ENCODE data around the gene PTOV1. TPM values are rescaled to one million over a fixed set of nuclear protein-coding genes. Genes with fewer than 3 reads are reported as not detected.

PTOV1 gene
- 105 to 154 TPM (median 149 TPM) in 5 replicates for total RNA-seq (2022; extraction: Qiagen RNA extraction)

DNA sequence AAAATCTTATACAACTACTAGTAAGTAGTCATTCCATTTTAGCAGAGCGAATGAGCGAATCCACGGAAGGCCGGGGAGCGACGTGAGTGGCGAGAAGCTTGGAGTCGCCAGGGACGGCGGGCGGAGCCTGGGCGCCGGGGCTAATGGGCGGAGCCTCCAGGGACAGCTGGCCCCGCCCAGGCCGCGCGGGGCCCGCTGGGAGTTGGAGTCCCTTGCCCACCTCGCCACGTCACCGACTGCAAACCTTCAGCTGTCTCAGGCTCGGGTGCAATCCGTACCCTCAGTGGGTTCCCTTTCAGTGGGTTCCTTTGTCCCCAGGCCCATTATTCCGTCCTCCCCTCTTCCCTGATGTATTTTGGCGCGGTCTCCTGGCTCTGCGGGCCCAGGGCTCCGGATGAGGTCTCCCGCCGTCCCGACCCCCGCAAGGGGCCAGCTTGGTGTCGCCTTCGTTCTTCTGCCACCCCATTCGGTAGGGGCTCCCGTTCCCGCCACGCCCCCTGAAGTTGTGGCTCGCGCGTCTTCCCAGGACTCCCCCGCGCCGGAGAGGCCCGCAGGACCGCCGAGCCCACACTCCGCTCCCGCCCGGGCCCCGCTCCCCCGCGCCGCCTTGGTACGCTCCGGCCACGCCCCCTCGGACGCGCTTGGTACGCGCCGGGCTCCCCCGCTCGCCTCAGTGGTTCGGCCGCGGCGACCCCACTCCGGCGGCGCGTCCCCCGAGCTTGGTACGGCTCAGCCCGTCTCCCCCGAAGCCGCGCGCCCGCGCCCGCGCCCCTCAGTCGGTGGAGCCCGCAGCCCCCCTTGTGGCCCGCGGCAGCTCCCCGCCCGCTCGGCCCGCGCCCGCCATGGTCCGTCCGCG is at the start of gene PTOV1:
Gene PTOV1 (plus strand): TSS at position 673 of the 856 bp plus-strand sequence.

DNA sequence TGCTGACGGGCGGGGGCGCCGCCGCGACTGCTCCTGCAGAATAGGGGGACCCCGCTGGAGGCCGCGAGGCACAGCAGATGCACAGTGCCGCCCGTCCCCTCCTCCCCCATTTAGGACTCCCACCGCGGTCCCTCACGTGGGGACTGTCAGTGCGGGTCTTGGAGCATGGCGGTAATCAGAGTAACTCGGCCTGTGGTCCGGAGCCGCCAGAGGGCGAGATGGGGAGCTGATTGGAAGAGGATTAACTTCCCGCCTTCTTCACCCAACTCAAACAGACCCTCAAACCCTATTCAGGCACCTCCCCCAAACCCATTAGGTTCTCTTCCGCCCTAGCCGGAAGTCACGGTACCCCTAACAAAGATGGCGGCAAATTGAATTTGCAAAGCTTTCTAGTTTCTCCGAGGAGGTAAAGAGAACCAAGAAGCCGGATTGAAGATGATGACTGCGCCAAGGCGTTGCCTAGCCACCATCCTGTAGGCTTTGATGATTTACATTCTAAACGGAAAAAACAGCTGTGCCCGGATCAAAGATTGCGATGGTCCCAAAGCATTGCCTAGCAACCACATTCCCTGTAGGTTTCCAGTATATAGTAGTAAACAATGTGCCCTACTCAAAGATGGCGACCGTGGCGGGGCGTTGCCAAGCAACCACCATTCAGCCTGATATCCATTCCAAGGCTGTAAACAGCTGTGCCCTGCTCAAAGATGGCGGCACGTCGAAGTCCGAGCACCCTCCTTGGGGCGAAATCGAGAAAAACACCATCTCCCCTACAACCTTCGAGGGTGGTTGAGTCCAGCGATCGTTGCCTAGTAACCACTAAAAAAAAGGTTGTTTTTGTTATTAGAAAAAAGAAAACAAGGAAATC is 37.7 kb upstream of the PTOV1 start, which contains the start of gene FUZ:
Gene FUZ (minus strand): TSS at position 296 of the 865 bp plus-strand sequence. CDS start 186 bp downstream, at position 110.

DNA sequence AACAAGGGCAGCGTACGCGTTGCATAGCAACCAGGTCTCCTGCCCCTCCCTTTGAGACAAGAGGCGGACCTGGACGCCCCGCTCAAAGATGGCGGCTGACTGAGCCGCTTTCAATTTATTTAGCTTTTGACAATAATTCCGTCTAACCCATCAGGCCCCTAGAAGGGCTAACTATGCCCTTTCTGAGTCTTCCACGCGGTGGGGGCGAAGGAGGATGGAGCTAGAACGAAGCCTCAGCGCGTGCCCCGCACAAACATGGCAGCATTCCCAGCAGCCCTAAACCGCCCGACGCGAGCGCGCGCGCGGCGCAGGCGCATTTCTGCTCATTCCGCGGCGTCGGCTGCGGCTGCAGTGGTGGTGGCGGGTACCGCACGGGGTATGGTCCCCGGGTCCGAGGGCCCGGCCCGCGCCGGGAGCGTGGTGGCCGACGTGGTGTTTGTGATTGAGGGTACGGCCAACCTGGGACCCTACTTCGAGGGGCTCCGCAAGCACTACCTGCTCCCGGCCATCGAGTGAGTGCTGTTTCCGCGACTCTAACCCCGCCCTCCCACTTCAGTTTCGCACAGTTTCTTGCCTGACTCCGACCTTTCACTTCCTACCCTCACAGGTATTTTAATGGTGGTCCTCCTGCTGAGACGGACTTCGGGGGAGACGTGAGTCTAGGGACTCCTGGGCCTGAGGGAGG is 32.9 kb upstream of the PTOV1 start, which contains the start of gene MED25:
Gene MED25 (plus strand): TSS at position 326 of the 685 bp plus-strand sequence. CDS start 53 bp downstream, at position 379.

DNA sequence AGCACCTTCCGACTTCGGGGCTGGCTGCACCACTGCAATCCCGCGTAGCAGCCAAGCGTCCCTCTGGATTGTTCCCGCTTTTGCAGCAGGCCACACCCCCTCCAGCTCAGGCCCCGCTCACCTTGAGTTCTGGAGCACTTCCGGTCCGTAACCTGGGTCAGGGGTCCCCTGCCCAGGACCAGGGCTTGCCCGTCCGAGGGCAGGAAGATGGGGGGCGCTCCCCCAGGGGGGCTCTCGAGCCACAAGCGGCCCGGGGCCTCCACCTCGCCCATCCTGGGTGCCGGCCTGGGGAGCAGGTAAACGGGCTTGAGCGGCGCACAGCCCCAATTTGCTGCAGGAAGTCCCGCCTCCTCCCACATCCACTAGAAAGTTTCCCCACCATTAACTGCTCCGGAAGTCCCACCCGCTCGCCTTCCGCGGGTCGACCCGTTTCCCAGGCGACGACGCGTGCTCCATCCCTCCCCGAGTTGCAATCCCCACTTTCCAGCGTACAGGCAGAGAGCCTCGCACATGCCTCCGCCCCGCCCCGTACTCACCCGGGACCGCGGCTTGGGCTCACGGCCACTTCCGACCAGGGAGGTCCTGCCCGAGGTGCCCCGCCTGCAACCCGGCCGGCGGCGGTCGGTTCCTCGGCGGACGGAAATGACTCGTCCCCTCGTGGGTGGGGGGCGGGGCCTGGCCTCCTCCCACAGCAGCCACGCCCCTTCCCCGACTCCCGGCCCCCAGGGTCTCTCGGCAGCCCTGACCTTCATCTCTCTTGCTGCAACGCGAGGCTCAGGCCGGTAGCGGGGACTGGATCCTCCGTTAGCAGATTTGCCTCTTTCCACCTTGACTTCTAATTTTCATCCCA is 16.2 kb downstream of the PTOV1 start, which contains the start of gene PNKP:
Gene PNKP (minus strand): TSS at position 644 of the 850 bp plus-strand sequence. CDS start 372 bp downstream, at position 272.

DNA sequence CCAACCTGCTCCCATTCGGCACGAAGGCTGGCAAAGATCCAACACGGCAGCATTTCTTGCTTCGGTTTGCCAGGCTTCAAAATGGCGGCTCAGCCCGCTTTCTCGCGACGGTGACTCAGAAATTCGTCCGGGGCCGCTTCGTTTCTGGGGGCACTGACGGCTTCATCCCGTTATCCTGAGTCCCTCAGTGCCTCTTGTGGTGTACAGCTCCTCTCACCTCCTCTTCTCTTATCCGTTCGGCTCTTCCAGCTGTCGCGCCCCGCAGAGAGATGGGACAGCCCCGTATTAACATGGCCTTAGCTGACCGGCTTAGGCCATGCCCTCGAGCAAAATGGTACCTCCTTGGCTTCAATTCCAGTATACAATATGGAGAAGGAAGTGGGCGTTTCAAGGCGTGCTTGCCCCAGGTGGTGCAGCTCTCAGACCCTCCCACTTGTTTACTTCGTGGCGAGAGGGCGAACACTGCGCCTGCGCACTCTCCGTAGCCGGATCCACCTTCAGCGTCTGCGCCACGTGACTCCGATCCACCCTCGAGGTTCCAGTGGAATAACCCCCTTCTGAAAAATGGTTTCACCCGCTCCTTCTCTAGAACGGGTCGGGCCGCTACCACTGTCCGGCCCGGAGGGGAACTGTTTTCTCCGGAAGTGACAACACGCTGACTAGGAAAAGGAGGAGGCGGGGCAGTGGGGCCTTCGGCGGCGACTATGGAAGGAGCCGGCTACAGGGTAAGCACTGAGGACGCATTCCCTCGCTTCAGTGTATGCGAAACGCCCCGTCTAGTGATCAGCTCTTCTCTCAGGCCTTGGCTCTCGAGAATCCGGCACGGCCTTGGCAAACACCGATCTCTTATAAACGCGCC is 26.3 kb downstream of the PTOV1 start, which contains the start of the genes AKT1S1 and TBC1D17:
Gene AKT1S1 (minus strand): TSS at position 336 of the 859 bp plus-strand sequence. CDS start 4,060 bp downstream, outside the sequence.
Gene TBC1D17 (plus strand): TSS at position 683 of the 859 bp plus-strand sequence. CDS start 22 bp downstream, at position 705.

DNA sequence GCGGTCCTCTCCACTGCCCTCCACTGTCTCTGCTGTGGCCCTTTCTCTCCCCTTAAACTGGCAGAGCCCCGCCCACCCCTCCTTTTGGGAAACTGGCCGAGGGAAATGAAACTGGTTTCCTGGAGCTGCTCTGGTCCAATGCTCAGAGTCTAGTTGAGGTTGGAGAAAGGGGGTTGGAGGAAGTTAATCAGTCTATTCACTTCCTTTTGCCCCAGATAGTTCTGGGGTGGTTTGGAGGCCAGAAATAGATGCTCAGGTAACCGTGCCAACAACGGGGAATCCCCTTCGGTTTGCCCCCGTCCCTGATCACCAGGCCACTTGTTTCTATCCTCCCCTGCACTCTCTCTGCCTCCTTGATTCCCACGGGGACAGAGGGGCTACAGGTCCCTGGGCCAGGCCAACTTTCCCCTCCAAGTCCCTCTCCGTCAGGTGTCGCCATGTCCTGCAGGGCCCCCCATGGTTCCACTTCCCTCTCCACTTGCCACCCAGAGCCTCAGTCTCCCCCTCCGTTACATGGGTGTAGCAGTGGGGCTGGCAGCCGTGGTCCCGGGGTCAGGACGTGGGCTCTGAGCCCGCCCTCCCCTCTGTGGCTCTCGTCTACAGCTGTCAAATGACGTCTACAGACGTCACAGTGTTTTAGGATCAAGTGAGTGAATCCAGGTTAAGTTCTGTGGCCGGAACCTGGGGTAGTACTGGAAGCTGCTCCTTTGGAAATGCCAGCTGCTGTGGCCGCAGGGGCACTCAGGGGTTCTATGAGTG is 46.1 kb downstream of the PTOV1 start, which contains the start of gene IL4I1:
Gene IL4I1 (minus strand): TSS at position 25 of the 759 bp plus-strand sequence. CDS start 727 bp downstream, outside the sequence.

Other genes with a start within 250 kb of the PTOV1 start
- 105 to 173 TPM (median 169 TPM) in 5 replicates for gene RRAS, start 211.0 kb upstream of the PTOV1 start, total RNA-seq (2022; extraction: Qiagen RNA extraction)
- gene SCAF1, start 208.9 kb upstream of the PTOV1 start, total RNA-seq (2022; extraction: Qiagen RNA extraction) = 50.8 to 69.8 TPM (median 67.0 TPM) in 5 replicates
- gene IRF3, start 185.3 kb upstream of the PTOV1 start, total RNA-seq (2022; extraction: Qiagen RNA extraction) = 83.6 to 102 TPM (median 97.5 TPM) in 5 replicates
- 57.1 to 73.6 TPM (median 72.4 TPM) in 5 replicates for gene BCL2L12, start 185.2 kb upstream of the PTOV1 start, total RNA-seq (2022; extraction: Qiagen RNA extraction)
- gene PRMT1, start 173.9 kb upstream of the PTOV1 start, total RNA-seq (2022; extraction: Qiagen RNA extraction) = 403 to 431 TPM (median 410 TPM) in 5 replicates
- 2.9 to 5.7 TPM (median 5.0 TPM) in 5 replicates for gene ADM5, start 161.6 kb upstream of the PTOV1 start, total RNA-seq (2022; extraction: Qiagen RNA extraction)
- 9.8 to 15.7 TPM (median 12.9 TPM) in 5 replicates for gene CPT1C, start 160.0 kb upstream of the PTOV1 start, total RNA-seq (2022; extraction: Qiagen RNA extraction)
- not detected in 5 replicates for gene TSKS, start 87.9 kb upstream of the PTOV1 start, total RNA-seq (2022; extraction: Qiagen RNA extraction)
- 45.0 to 59.7 TPM (median 55.3 TPM) in 5 replicates for gene AP2A1, start 84.2 kb upstream of the PTOV1 start, total RNA-seq (2022; extraction: Qiagen RNA extraction)
- gene FUZ, start 37.9 kb upstream of the PTOV1 start, total RNA-seq (2022; extraction: Qiagen RNA extraction) = 14.8 to 15.7 TPM (median 15.3 TPM) in 5 replicates
- 50.2 to 70.6 TPM (median 70.4 TPM) in 5 replicates for gene MED25, start 32.9 kb upstream of the PTOV1 start, total RNA-seq (2022; extraction: Qiagen RNA extraction)
- 34.8 to 51.2 TPM (median 47.0 TPM) in 5 replicates for gene PNKP, start 16.4 kb downstream of the PTOV1 start, total RNA-seq (2022; extraction: Qiagen RNA extraction)
- 68.1 to 118 TPM (median 112 TPM) in 5 replicates for gene AKT1S1, start 26.2 kb downstream of the PTOV1 start, total RNA-seq (2022; extraction: Qiagen RNA extraction)
- gene TBC1D17, start 26.5 kb downstream of the PTOV1 start, total RNA-seq (2022; extraction: Qiagen RNA extraction) = 19.9 to 22.5 TPM (median 21.7 TPM) in 5 replicates
- 0.74 to 0.86 TPM (median 0.79 TPM) in 5 replicates for gene IL4I1, start 45.7 kb downstream of the PTOV1 start, total RNA-seq (2022; extraction: Qiagen RNA extraction)
- 46.4 to 52.5 TPM (median 47.7 TPM) in 5 replicates for gene ATF5, start 78.0 kb downstream of the PTOV1 start, total RNA-seq (2022; extraction: Qiagen RNA extraction)
- 75.7 to 88.4 TPM (median 84.1 TPM) in 5 replicates for gene NUP62, start 78.3 kb downstream of the PTOV1 start, total RNA-seq (2022; extraction: Qiagen RNA extraction)
- gene SIGLEC11, start 110.0 kb downstream of the PTOV1 start, total RNA-seq (2022; extraction: Qiagen RNA extraction) = 0.09 to 0.17 TPM (median 0.09 TPM) in 5 replicates
- gene VRK3, start 174.2 kb downstream of the PTOV1 start, total RNA-seq (2022; extraction: Qiagen RNA extraction) = 37.6 to 39.0 TPM (median 38.3 TPM) in 5 replicates
- 7.5 to 10.3 TPM (median 9.5 TPM) in 5 replicates for gene ZNF473, start 174.8 kb downstream of the PTOV1 start, total RNA-seq (2022; extraction: Qiagen RNA extraction)

All from A549 treated with AZD2906 at 1 μM for 4 hours (cell line).